Measurements from ENCODE around the gene ALB.

DNA sequence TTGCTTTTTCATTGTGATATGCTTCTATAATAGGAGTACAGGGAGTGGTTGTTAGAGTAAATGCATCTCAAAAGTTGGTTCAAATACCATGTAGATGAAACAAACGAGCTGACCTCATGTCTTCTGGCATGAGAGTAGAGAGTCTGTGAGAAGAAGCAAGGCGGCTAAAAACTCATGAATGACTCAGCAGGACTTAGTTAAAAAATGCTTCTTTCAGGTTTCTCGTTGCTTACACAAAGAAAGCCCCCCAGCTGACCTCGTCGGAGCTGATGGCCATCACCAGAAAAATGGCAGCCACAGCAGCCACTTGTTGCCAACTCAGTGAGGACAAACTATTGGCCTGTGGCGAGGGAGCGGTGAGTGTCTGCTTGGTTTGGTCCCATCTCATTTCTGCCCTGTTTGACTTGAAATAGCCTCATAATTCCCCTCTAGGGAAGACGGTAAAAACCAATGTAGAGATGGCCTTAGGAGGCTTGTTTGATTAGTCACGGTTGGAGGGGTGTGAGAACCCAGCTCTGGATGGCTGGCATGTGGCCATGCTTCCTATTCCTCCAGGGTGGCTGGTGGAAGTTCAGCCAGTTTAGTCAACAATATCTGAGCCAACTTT, 46.4 kb downstream of the ALB start:
- TF ChIP-seq POLR2A (IDR thresholded peaks at IDR 0.05; ENCODE audit: low read depth) = no peak
- TF ChIP-seq, protein P1, sequence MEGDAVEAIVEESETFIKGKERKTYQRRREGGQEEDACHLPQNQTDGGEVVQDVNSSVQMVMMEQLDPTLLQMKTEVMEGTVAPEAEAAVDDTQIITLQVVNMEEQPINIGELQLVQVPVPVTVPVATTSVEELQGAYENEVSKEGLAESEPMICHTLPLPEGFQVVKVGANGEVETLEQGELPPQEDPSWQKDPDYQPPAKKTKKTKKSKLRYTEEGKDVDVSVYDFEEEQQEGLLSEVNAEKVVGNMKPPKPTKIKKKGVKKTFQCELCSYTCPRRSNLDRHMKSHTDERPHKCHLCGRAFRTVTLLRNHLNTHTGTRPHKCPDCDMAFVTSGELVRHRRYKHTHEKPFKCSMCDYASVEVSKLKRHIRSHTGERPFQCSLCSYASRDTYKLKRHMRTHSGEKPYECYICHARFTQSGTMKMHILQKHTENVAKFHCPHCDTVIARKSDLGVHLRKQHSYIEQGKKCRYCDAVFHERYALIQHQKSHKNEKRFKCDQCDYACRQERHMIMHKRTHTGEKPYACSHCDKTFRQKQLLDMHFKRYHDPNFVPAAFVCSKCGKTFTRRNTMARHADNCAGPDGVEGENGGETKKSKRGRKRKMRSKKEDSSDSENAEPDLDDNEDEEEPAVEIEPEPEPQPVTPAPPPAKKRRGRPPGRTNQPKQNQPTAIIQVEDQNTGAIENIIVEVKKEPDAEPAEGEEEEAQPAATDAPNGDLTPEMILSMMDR (IDR thresholded peaks at IDR 0.05) = no peak

Data from esophagus muscularis mucosa (tissue), 3 donors.